ENCODE measurements around the gene ZBTB46. TPM values are rescaled to one million over a fixed set of nuclear protein-coding genes. Genes with fewer than 3 reads are reported as not detected.
"Not testable (repeated sequence)": the region's sequence is repeated elsewhere in the genome, so short reads cannot be mapped to it uniquely, and the experiment has no call there.

The ZBTB46 gene
- total and polyA plus RNA-seq, 2 donors (not counting 1 experiment from before 2014, with no cell fraction given), result 0.96 to 4.5 TPM

DNA sequence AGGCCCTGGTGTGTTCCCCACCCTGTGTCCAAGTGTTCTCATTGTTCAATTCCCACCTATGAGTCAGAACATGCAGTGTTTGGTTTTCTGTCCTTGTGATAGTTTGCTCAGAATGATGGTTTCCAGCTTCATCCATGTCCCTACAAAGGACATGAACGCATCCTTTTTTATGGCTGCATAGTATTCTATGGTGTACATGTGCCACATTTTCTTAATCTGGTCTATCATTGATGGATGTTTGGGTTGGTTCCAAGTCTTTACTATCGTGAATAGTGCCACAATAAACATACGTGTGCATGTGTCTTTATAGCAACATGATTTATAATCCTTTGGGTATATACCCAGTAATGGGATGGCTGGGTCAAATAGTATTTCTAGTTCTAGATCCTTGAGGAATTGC is 33.9 kb downstream of the ZBTB46 start:
- not testable (repeated sequence) for H2AFZ ChIP-seq (ENCODE audit: low read length)

DNA sequence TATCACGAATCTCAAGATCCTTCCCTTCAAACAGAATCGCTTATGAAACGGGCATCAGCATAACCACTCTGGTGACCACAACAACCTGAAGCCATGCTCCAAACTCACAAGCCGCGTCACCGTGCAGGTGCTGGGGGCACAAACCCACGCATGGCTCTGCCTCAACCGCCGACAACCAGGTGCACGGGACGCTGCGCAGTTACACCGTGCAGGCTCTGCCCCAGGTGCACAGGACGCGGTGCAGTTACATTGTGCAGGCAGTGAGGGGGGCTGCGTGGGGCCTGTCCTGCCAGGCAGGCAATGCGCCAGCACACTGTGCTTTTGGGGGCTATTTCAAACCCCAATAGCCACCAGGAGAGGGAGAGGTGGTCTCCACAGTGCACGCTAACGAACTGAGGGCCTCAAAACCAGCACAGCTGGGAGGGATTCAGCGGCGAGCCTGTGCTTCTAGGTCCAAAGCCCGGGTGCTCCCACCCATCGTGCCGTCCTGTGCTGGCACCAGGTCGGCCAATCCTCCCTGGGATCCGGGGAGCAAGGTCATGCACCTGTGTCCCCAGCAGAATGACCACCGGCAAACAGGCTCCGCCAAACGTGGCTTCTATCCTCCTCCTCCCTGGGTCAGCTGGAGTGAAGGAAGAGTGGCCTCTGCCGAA is 35.8 kb downstream of the ZBTB46 start:
- H3K27me3 ChIP-seq (ENCODE audit: control insufficient read depth, insufficient read depth, low read length), result no peaks in the 10 kb centered on the region
- no peaks in the 10 kb centered on the region for H3K79me2 ChIP-seq (ENCODE audit: control insufficient read depth, insufficient read depth, low read length)
- no peaks in the 10 kb centered on the region for H3K9me3 ChIP-seq (ENCODE audit: control insufficient read depth, insufficient read depth, low read depth, low read length)
- no peaks in the 10 kb centered on the region for H3K4me1 ChIP-seq (ENCODE audit: control insufficient read depth, extremely low read depth, insufficient read depth, low read length)
- no peak overlapping the region for H3K27ac ChIP-seq (ENCODE audit: insufficient read depth, low read length)
- H4K20me1 ChIP-seq (ENCODE audit: control insufficient read depth, extremely low read depth, insufficient read depth, low read length), result no peaks in the 10 kb centered on the region
- H3K4me2 ChIP-seq (ENCODE audit: extremely low read depth, insufficient read depth, low read length), result no peak overlapping the region
- no peak overlapping the region for H2AFZ ChIP-seq (ENCODE audit: low read length)
- no peak for DNase-seq (ENCODE audit: low read depth in 2 of 2)
- TF ChIP-seq, protein P1, sequence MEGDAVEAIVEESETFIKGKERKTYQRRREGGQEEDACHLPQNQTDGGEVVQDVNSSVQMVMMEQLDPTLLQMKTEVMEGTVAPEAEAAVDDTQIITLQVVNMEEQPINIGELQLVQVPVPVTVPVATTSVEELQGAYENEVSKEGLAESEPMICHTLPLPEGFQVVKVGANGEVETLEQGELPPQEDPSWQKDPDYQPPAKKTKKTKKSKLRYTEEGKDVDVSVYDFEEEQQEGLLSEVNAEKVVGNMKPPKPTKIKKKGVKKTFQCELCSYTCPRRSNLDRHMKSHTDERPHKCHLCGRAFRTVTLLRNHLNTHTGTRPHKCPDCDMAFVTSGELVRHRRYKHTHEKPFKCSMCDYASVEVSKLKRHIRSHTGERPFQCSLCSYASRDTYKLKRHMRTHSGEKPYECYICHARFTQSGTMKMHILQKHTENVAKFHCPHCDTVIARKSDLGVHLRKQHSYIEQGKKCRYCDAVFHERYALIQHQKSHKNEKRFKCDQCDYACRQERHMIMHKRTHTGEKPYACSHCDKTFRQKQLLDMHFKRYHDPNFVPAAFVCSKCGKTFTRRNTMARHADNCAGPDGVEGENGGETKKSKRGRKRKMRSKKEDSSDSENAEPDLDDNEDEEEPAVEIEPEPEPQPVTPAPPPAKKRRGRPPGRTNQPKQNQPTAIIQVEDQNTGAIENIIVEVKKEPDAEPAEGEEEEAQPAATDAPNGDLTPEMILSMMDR (conservative IDR thresholded peaks at IDR 0.05 in 1 of 2, IDR thresholded peaks at IDR 0.05 in 1 of 2; ENCODE audit: low read depth in 1 of 2, low read length in 2 of 2), result no peak
- TF ChIP-seq EZH2 (IDR thresholded peaks at IDR 0.05; ENCODE audit: low read length, missing control alignments), result no peak
- no peak overlapping the region for H3K4me3 ChIP-seq (replicated peaks in 1 of 4; ENCODE audit: control extremely low read depth in 1 of 4, insufficient read depth in 1 of 4, low read depth in 3 of 4, low read length in 4 of 4)
- H3K9ac ChIP-seq (ENCODE audit: insufficient read depth, low read length), result no peak overlapping the region
- H3K36me3 ChIP-seq (ENCODE audit: control insufficient read depth, insufficient read depth, low read length), result no peaks in the 10 kb centered on the region

More for the DNA sequence above, 33.9 kb downstream of the ZBTB46 start:
- not testable (repeated sequence) for DNase-seq (ENCODE audit: low read depth in 2 of 2); H3K9ac ChIP-seq (ENCODE audit: insufficient read depth, low read length); H4K20me1 ChIP-seq (ENCODE audit: control insufficient read depth, extremely low read depth, insufficient read depth, low read length); H3K36me3 ChIP-seq (ENCODE audit: control insufficient read depth, insufficient read depth, low read length); H3K4me1 ChIP-seq (ENCODE audit: control insufficient read depth, extremely low read depth, insufficient read depth, low read length); H3K79me2 ChIP-seq (ENCODE audit: control insufficient read depth, insufficient read depth, low read length); H3K9me3 ChIP-seq (ENCODE audit: control insufficient read depth, insufficient read depth, low read depth, low read length); H3K27me3 ChIP-seq (ENCODE audit: control insufficient read depth, insufficient read depth, low read length); H3K4me2 ChIP-seq (ENCODE audit: extremely low read depth, insufficient read depth, low read length); H3K4me3 ChIP-seq (replicated peaks in 1 of 4; ENCODE audit: control extremely low read depth in 1 of 4, insufficient read depth in 1 of 4, low read depth in 3 of 4, low read length in 4 of 4); H3K27ac ChIP-seq (ENCODE audit: insufficient read depth, low read length)

- TF ChIP-seq, protein P1 (conservative IDR thresholded peaks at IDR 0.05 in 1 of 2, IDR thresholded peaks at IDR 0.05 in 1 of 2; ENCODE audit: low read depth in 1 of 2, low read length in 2 of 2), result no peak
- TF ChIP-seq EZH2 (IDR thresholded peaks at IDR 0.05; ENCODE audit: low read length, missing control alignments), result no peak
Measured at GRCh38 chr20:63794614-63795013, 36.5 kb downstream of the ZBTB46 start.

More at GRCh38 chr20:63794614-63795013, 36.5 kb downstream of the ZBTB46 start:
- H3K4me3 ChIP-seq (replicated peaks in 1 of 4; ENCODE audit: control extremely low read depth in 1 of 4, insufficient read depth in 1 of 4, low read depth in 3 of 4, low read length in 4 of 4), result no peak overlapping the region
- no peaks in the 10 kb centered on the region for H3K4me1 ChIP-seq (ENCODE audit: control insufficient read depth, extremely low read depth, insufficient read depth, low read length)
- no peaks in the 10 kb centered on the region for H3K9me3 ChIP-seq (ENCODE audit: control insufficient read depth, insufficient read depth, low read depth, low read length)
- H3K27ac ChIP-seq (ENCODE audit: insufficient read depth, low read length), result no peak overlapping the region
- H2AFZ ChIP-seq (ENCODE audit: low read length), result no peak overlapping the region
- H4K20me1 ChIP-seq (ENCODE audit: control insufficient read depth, extremely low read depth, insufficient read depth, low read length), result no peaks in the 10 kb centered on the region
- no peak overlapping the region for H3K4me2 ChIP-seq (ENCODE audit: extremely low read depth, insufficient read depth, low read length)
- no peaks in the 10 kb centered on the region for H3K36me3 ChIP-seq (ENCODE audit: control insufficient read depth, insufficient read depth, low read length)
- DNase-seq (ENCODE audit: low read depth in 2 of 2), result no peak
- no peak overlapping the region for H3K9ac ChIP-seq (ENCODE audit: insufficient read depth, low read length)
- H3K27me3 ChIP-seq (ENCODE audit: control insufficient read depth, insufficient read depth, low read length), result no peaks in the 10 kb centered on the region
- H3K79me2 ChIP-seq (ENCODE audit: control insufficient read depth, insufficient read depth, low read length), result no peaks in the 10 kb centered on the region
